Kidney (tissue), 14 donors: ENCODE data around the gene SNUPN. TPM values are rescaled to one million over a fixed set of nuclear protein-coding genes. Genes with fewer than 3 reads are reported as not detected.

Experiments
- DNase-seq, 5 donors: peaks; one replicate each; pipeline ENCODE4 v3.0.0-alpha.2; 2013 to 2020
- FAIRE-seq: peaks from 2 replicates; lab custom pipeline; 2012; peaks lifted over from hg19 to GRCh38; lab: Jason Lieb, UNC
- H3K27ac ChIP-seq, 2 donors: one replicate each; pipeline ENCODE4 v1.7.0; 2013; ENCODE audit warnings: low read depth in 2 of 2, low read length in 2 of 2, inconsistent platforms in 1 of 2
- H3K27me3 ChIP-seq: one replicate; pipeline ENCODE4 v1.7.1; 2013; ENCODE audit warnings: low read length, inconsistent platforms; ENCODE audit not compliant: control insufficient read depth, insufficient read depth
- H3K36me3 ChIP-seq, 3 donors: one replicate each; pipeline versions ENCODE4 v1.7.0 to v1.7.1; 2013; ENCODE audit warnings: low read length in 3 of 3, control low read depth in 1 of 3, inconsistent platforms in 1 of 3; ENCODE audit not compliant: insufficient read depth in 3 of 3, control insufficient read depth in 2 of 3
- H3K4me1 ChIP-seq, 3 donors: one replicate each; pipeline versions ENCODE4 v1.7.0 to v1.7.1; 2013; ENCODE audit warnings: low read length in 3 of 3, inconsistent platforms in 1 of 3, low read depth in 1 of 3; ENCODE audit not compliant: control insufficient read depth in 2 of 3, insufficient read depth in 2 of 3
- H3K4me3 ChIP-seq, 3 donors: one replicate each; pipeline versions ENCODE4 v1.7.0 to v1.8.1; 2013; ENCODE audit warnings: low read length in 3 of 3, control low read depth in 1 of 3, inconsistent platforms in 1 of 3
- H3K9ac ChIP-seq, 3 donors: one replicate each; pipeline versions ENCODE4 v1.7.0 to v1.7.1; 2013; ENCODE audit warnings: low read length in 3 of 3, control low read depth in 1 of 3, inconsistent platforms in 1 of 3
- H3K9me3 ChIP-seq, 3 donors: one replicate each; pipeline versions ENCODE4 v1.7.0 to v1.7.1; 2013; ENCODE audit warnings: low read length in 3 of 3, control low read depth in 1 of 3, inconsistent platforms in 1 of 3; ENCODE audit not compliant: control insufficient read depth in 2 of 3, insufficient read depth in 1 of 3
- intact Hi-C: fragments of 100-400 bp; cut with DNase I; formaldehyde crosslinking; loops from one replicate; pipeline ENCODE4 v1.11.1; 2022
- polyA plus RNA-seq: library from polyadenylated mRNA; stranded (reverse); fragments of 350-450 nt; fragmentation: Illumina TruSeq; extraction: RNeasy Lipid Tissue Mini Kit (QIAGEN cat#74804); gene quantifications from one replicate; pipeline ENCODE4 v1.2.3, GENCODE V29; 2014; ENCODE audit warnings: low read depth, low replicate concordance; ENCODE audit not compliant: insufficient read depth
- total RNA-seq: library from RNA; stranded (reverse); fragmentation: NEBNext Ultra II Directional; extraction: Animal tissue kit (Norgen Biotek cat#: 25700); gene quantifications from one replicate; pipeline ENCODE4 v1.2.1, GENCODE V29; 2021
- TF ChIP-seq, protein P1 (sequence below): IDR thresholded peaks from 3 replicates; pipeline ENCODE4 v1.5.1; 2012; ENCODE audit warnings: mild to moderate bottlenecking, moderate library complexity, borderline replicate concordance; ENCODE audit not compliant: insufficient read depth; ENCODE audit errors: extremely low read depth
- donor health status: control.
- donor health status: control.
- donor health status: control.
- donor health status: control.
- donor health status: control.
- donor health status: DM: yes; HTN: yes; CAD: no.
- donor health status: Normal renal cell carcinoma (clear cell type).

The SNUPN gene
- total and polyA plus RNA-seq, 2 donors from 2014 or later = 24.1 to 37.4 TPM

DNA sequence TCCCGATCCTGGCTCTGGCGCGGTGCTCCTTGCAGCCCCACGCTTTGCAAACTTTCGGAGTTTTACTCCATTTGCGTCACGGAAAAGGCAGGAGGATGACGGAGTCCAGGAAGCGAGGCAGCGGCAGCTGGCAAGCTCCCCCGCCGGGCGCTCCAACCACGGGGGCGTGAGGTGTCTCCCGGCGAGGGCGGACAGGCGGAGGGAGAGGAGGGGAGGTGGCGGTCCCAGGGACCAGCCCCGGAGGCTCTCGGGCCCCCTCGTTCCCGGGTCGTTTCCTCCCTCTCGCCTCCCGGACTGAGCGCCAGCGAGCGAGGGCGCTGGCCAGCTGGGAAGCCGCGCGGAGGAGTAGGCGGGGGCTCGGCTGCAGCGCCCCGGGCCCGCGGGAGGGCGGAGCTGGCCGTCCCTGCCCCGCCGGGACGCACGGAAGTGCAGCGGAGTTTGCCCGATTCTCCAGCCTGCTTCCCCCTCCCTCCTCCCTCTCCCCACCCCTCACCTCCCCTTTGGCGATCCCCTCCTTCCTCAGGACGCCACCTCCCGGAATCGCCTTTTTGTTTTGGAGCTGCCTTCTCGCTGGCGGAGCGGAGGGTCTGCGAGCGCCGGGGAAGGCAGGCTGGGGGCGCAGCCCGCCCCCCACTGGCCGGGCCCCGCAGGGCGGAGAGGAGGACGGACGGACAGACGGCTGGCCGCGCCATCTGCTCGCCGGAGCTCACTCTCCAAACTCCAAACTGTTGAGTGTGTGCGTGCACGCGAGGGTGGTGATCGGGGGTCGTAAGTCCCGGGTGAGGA lies 22.0 kb upstream of the SNUPN start, which contains the start of gene SNX33:
TSS of gene SNX33 (plus strand) at position 543 of the 786 bp plus-strand sequence. CDS start 1,191 bp downstream, outside the sequence.
- H3K27me3 ChIP-seq = no peaks in the 10 kb centered on the region
- peak within 1 kb of the TSS; percentile 75 to 99 (median 95) for H3K9ac ChIP-seq
- intact Hi-C loops = no loop called here
- peak within 1 kb of the TSS; percentile 84 to 96 (median 93) for H3K4me3 ChIP-seq
- peaks cover 0 to 6% (median 0%) of the 10 kb centered on the region in 3 donors for H3K36me3 ChIP-seq
- H3K4me1 ChIP-seq = peaks cover 0 to 48% (median 35%) of the 10 kb centered on the region in 3 donors
- TF ChIP-seq, protein P1, sequence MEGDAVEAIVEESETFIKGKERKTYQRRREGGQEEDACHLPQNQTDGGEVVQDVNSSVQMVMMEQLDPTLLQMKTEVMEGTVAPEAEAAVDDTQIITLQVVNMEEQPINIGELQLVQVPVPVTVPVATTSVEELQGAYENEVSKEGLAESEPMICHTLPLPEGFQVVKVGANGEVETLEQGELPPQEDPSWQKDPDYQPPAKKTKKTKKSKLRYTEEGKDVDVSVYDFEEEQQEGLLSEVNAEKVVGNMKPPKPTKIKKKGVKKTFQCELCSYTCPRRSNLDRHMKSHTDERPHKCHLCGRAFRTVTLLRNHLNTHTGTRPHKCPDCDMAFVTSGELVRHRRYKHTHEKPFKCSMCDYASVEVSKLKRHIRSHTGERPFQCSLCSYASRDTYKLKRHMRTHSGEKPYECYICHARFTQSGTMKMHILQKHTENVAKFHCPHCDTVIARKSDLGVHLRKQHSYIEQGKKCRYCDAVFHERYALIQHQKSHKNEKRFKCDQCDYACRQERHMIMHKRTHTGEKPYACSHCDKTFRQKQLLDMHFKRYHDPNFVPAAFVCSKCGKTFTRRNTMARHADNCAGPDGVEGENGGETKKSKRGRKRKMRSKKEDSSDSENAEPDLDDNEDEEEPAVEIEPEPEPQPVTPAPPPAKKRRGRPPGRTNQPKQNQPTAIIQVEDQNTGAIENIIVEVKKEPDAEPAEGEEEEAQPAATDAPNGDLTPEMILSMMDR = peak; percentile 24
- no peak for FAIRE-seq
- peak; percentile 88 to 94 (median 90) for DNase-seq
- no peaks in the 10 kb centered on the region for H3K9me3 ChIP-seq
- peak within 1 kb of the TSS; percentile 96 for H3K27ac ChIP-seq

DNA sequence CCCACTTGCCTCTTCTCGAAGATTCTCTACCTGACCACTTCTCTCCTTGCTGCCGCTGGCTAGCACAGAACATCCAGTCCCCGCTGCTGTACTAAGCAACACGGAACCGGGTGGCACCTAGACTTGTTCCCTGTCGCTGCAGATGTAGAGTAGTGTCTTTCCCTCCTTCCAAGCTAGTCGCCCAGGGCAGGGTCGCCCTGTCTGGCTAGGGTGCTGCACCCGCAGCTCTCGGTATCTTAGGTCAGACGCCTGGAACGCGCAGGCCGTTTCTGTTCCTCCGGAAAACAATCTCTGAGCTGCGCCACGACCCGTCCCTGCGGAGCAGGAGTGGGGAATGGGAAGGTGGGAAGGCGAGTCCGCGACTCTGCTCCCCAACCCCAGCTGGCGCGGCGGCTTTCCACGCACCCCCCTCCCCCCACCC lies 21.4 kb upstream of the SNUPN start:
- no peaks in the 10 kb centered on the region for H3K27me3 ChIP-seq

DNA sequence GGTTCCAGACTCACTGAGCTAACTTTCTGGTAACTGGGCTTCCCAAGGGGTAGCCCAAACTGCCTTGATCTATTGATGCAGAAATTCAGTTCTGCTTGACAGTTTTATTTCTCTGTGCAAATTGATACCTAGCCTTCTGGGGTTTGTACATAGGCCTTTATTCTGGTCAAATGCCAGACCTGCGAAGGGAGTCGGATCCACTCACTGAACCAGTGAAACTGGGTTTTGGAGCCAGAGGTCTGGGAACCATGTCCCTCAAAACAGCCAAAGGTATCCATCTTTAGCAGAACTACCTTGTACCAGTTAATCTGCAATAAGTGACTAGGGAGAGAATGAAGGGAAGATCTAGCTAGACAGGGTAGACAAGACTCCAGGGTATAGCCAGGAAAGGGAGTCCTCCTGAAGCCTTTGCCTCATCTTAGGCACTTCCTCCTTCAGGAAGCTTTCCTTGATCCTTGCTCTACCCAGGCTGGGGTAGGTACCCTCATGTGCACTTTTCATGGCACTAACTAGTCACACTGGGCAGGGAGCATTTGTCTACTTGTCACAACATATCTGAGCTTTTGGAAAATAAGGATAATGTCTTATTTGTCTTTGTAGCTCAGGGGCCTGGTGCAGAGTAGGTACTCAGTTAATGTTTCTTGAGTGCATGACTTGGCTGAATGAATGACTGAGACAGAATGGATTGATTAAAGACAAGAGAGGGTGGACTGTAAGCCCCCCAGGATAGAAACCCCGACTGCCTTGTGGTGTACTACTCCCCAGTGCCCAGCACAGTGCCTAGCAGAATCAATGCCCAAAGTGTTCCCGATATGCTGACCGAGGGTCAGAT lies 20.8 kb upstream of the SNUPN start:
- no peaks in the 10 kb centered on the region for H3K9me3 ChIP-seq
- H3K4me1 ChIP-seq = peaks cover 0 to 36% (median 24%) of the 10 kb centered on the region in 3 donors
- H3K4me3 ChIP-seq = peak overlapping the region; percentile 84 to 96 (median 93)
- no peaks in the 10 kb centered on the region for H3K27me3 ChIP-seq
- intact Hi-C loops = no loop called here
- H3K36me3 ChIP-seq = peaks cover 0 to 6% (median 0%) of the 10 kb centered on the region in 3 donors
- TF ChIP-seq, protein P1 = no peak
- H3K27ac ChIP-seq = peak overlapping the region; percentile 96
- DNase-seq = no peak
- FAIRE-seq = no peak
- peak overlapping the region; percentile 34 to 99 (median 95) for H3K9ac ChIP-seq

More for the DNA sequence above, 21.4 kb upstream of the SNUPN start:
- Histone ChIP-seq H3K36me3 (peaks cover 0 to 6% (median 0%) of the 10 kb centered on the region in 3 donors), H3K9ac (peak overlapping the region; percentile 34 to 99 (median 95)), H3K27ac (peak overlapping the region; percentile 96), H3K9me3 (no peaks in the 10 kb centered on the region), H3K4me1 (peaks cover 0 to 42% (median 29%) of the 10 kb centered on the region in 3 donors), H3K4me3 (peak overlapping the region; percentile 84 to 96 (median 93))
- intact Hi-C loops = no loop called here
- DNase-seq = peak in 3 of 5 donors; percentile 24 to 81 (median 69)
- no peak for FAIRE-seq
- TF ChIP-seq, protein P1 = no peak
